Karpas-422 (cell line): ENCODE measurements around the gene LAPTM5. TPM values are rescaled to one million over a fixed set of nuclear protein-coding genes. Genes with fewer than 3 reads are reported as not detected.
"Not testable (repeated sequence)": the region's sequence is repeated elsewhere in the genome, so short reads cannot be mapped to it uniquely, and the experiment has no call there.

ENCODE experiments used
- DNase-seq: peaks from one replicate; pipeline ENCODE4 v3.0.0-alpha.2; 2015
- H2AFZ ChIP-seq: fragments of 200-600 bp; sonication (generic); 2 replicates; pipeline ENCODE4 v1.6.1; 2014; ENCODE audit warnings: antibody characterized with exemption, low read length, mixed read lengths
- H3K27ac ChIP-seq: fragments of 200-600 bp; sonication (generic); 2 replicates; pipeline ENCODE4 v1.5.1; 2014; ENCODE audit warnings: mild to moderate bottlenecking, low read length, moderate library complexity
- H3K27me3 ChIP-seq: fragments of 200-600 bp; sonication (generic); 2 replicates; pipeline ENCODE4 v1.6.1; 2014; ENCODE audit warnings: low read length, mixed read lengths
- H3K36me3 ChIP-seq: fragments of 200-600 bp; sonication (generic); 2 replicates; pipeline ENCODE4 v1.6.1; 2014; ENCODE audit warnings: low read length, mixed read lengths; ENCODE audit not compliant: insufficient read depth
- H3K4me1 ChIP-seq: fragments of 200-600 bp; sonication (generic); 2 replicates; pipeline ENCODE4 v1.6.1; 2014; ENCODE audit warnings: mild to moderate bottlenecking, low read length, mixed read lengths
- H3K4me2 ChIP-seq: fragments of 200-600 bp; sonication (generic); 2 replicates; pipeline ENCODE4 v1.6.1; 2014; ENCODE audit warnings: low read length, low read depth, mild to moderate bottlenecking; ENCODE audit not compliant: poor library complexity, severe bottlenecking
- H3K4me3 ChIP-seq: fragments of 200-600 bp; sonication (generic); 2 replicates; pipeline ENCODE4 v1.5.1; 2014; ENCODE audit warnings: mild to moderate bottlenecking, antibody characterized with exemption, low read length, mixed read lengths
- H3K79me2 ChIP-seq: fragments of 200-600 bp; sonication (generic); 2 replicates; pipeline ENCODE4 v1.6.1; 2014; ENCODE audit warnings: mild to moderate bottlenecking, low read length, mixed read lengths
- H3K9ac ChIP-seq: fragments of 200-600 bp; sonication (generic); 2 replicates; pipeline ENCODE4 v1.6.0; 2014; ENCODE audit warnings: low read length
- H3K9me2 ChIP-seq: fragments of 200-600 bp; sonication (generic), shearing (Covaris generic); replicated peaks from 2 replicates; pipeline ENCODE4 v1.6.0; 2014; ENCODE audit warnings: mild to moderate bottlenecking, low read length, moderate library complexity; ENCODE audit not compliant: insufficient read depth
- H3K9me3 ChIP-seq: fragments of 300-700, 200-600 bp; sonication (generic); 2 replicates; pipeline ENCODE4 v1.6.1; 2014; ENCODE audit warnings: low read length, mixed read lengths
- H4K20me1 ChIP-seq: fragments of 200-600 bp; sonication (generic); 2 replicates; pipeline ENCODE4 v1.6.1; 2014; ENCODE audit warnings: mild to moderate bottlenecking, antibody characterized with exemption, low read length, low read depth; ENCODE audit not compliant: insufficient read depth
- total RNA-seq: library from RNA; depleted of rRNA; stranded (reverse); fragments of >200 nt; shearing (Covaris generic); gene quantifications from 2 replicates; pipeline ENCODE4 v1.2.3, GENCODE V29; 2014; ENCODE audit warnings: low replicate concordance

The LAPTM5 gene
- total RNA-seq, 1 experiment from 2014 or later: 184 TPM

DNA sequence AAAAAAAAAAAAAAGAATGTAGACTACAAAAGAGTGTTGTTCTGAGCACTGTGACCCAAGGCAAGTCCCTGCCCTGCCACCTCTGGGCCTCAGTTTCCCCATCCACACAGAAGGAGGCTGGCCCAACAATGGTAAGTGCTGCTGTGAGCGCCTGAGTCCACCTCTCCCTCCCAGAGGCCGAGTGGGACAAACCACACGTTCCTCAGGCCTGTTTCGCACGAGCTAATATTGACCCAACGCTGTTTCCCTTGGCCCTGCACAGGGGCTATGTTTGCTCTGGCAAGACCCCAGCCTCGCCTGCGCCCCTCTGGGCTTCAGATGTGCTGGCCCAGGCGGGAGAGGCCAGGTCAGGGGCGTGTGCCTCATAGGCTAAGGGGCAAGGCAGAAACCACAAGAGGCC, 12.6 kb upstream of the LAPTM5 start:
- no peak overlapping the region for H3K9ac ChIP-seq

DNA sequence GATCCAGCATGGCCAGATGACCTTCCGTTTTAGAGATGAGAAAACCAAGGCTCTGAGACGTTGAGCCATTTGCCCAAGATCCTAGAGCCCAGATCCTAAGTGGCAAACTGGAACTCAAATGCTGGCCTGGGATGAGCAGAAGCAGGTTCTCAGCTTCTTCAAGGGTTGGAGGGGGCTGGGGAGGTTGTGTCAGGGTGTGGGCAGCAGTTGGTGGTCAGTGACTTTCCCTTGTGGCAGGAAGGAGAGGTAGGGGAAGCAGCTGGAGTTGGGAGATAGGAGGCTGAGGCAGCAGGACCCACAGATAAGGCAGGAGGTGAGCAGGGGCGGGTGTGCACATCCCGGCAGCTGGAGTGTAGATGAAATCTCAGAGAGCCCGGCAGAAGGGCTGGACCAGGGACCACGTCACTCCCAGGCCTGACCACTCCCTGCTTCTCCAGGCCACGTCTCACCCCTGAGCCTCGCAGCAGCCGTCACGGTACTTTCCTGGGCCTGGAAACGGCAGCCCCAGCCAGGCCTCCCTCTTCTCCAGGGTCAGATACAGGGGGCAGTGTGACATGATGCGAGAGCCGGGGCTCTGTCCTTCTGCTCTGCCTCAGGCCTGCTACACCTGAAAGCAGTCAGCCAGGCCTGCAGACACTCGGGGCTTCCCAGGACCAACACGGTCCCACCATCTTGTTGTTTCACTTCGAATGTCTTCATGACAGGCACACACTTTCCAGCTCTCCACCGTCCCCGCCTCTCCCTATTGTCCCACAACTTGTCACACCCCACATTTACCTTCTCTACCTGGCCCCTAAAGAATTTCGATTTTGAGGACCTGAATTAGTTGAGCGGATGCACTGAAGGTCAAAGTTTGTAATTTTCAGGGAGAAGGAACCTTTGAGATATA, 11.5 kb upstream of the LAPTM5 start:
- Histone ChIP-seq H3K27ac (no peak overlapping the region), H3K4me2 (no peak overlapping the region), H3K79me2 (no peaks in the 10 kb centered on the region), H3K9ac (no peak overlapping the region), H3K36me3 (no peaks in the 10 kb centered on the region), H3K9me3 (no peaks in the 10 kb centered on the region), H2AFZ (no peak overlapping the region), H3K27me3 (no peaks in the 10 kb centered on the region), H3K4me1 (peaks cover 3% of the 10 kb centered on the region; the same call in 1 of the 2 replicates), H3K4me3 (no peak overlapping the region), H4K20me1 (no peaks in the 10 kb centered on the region), H3K9me2 (no peaks in the 10 kb centered on the region)
- DNase-seq: no peak

More for the DNA sequence above, 12.6 kb upstream of the LAPTM5 start:
- H3K36me3 ChIP-seq: no peaks in the 10 kb centered on the region
- no peaks in the 10 kb centered on the region for H3K27me3 ChIP-seq
- no peaks in the 10 kb centered on the region for H3K79me2 ChIP-seq
- H3K9me2 ChIP-seq: no peaks in the 10 kb centered on the region
- no peak overlapping the region for H2AFZ ChIP-seq
- no peaks in the 10 kb centered on the region for H3K9me3 ChIP-seq
- H3K4me3 ChIP-seq: no peak overlapping the region
- H3K4me1 ChIP-seq: peaks cover under 1% of the 10 kb centered on the region; the same call in 1 of the 2 replicates
- no peak overlapping the region for H3K27ac ChIP-seq
- no peak overlapping the region for H3K4me2 ChIP-seq
- DNase-seq: no peak
- no peaks in the 10 kb centered on the region for H4K20me1 ChIP-seq

DNA sequence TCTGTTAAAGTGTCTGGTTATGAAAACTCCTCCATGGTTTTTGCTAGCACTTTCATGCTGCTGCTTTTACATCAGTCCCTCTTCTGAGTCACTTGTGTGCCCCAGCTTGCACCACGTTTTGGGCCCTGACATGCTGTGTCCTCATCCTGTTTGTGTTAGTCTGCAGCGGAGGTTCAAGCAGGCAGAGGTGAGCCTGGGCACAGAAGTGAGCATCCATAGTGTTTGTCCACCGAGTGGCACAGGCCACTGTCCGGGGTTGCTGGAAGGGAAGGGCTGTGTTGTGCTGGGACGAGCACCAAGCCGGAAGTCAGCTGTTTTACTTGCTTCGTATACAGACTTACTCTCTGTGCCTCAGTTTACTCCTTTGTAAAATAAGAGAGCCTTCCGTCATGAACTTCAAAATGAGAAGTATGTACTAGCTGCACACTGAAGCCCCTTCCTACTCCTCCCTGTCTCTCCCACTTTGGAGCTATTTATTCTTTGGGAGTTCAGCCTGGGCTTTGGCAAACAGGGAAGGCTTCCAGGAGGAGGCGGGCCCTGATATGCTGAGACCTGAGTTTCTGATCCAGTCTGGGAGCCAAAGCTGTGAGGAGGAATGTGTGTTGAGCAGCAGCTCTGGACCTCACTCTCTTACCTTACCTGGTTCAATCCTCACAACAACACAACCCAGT, 10.7 kb upstream of the LAPTM5 start:
- Histone ChIP-seq H3K79me2 (no peaks in the 10 kb centered on the region), H3K9me3 (no peaks in the 10 kb centered on the region), H3K4me3 (no peak overlapping the region), H3K4me2 (no peak overlapping the region), H4K20me1 (no peaks in the 10 kb centered on the region), H2AFZ (no peak overlapping the region), H3K9me2 (no peaks in the 10 kb centered on the region), H3K36me3 (no peaks in the 10 kb centered on the region), H3K4me1 (peaks cover 3% of the 10 kb centered on the region; the same call in 1 of the 2 replicates), H3K9ac (no peak overlapping the region), H3K27ac (no peak overlapping the region), H3K27me3 (no peaks in the 10 kb centered on the region)
- DNase-seq: no peak

DNA sequence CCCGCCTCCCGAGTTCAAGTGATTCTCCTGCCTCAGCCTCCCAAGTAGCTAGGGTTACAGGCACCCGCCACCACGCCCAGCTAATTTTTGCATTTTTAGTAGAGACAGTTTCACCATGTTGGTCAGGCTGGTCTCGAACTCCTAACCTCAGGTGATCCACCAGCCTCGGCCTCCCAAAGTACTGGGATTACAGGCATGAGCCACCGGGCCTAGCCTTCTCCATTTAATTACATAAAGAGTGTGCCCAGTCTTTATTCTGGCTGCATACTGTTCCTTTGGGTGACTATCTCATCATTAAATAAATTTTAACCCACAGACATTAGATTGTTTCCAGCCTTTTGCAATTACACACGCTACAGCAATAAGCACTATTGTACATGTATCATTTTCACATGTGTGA, 9.4 kb upstream of the LAPTM5 start:
- H3K27ac ChIP-seq, H3K9me2 ChIP-seq, H2AFZ ChIP-seq, H3K4me2 ChIP-seq, H4K20me1 ChIP-seq, H3K79me2 ChIP-seq, H3K4me3 ChIP-seq, DNase-seq, H3K27me3 ChIP-seq, H3K9ac ChIP-seq, H3K36me3 ChIP-seq, H3K9me3 ChIP-seq: not testable (repeated sequence)
- H3K4me1 ChIP-seq: peaks cover 16% of the 10 kb centered on the region

DNA sequence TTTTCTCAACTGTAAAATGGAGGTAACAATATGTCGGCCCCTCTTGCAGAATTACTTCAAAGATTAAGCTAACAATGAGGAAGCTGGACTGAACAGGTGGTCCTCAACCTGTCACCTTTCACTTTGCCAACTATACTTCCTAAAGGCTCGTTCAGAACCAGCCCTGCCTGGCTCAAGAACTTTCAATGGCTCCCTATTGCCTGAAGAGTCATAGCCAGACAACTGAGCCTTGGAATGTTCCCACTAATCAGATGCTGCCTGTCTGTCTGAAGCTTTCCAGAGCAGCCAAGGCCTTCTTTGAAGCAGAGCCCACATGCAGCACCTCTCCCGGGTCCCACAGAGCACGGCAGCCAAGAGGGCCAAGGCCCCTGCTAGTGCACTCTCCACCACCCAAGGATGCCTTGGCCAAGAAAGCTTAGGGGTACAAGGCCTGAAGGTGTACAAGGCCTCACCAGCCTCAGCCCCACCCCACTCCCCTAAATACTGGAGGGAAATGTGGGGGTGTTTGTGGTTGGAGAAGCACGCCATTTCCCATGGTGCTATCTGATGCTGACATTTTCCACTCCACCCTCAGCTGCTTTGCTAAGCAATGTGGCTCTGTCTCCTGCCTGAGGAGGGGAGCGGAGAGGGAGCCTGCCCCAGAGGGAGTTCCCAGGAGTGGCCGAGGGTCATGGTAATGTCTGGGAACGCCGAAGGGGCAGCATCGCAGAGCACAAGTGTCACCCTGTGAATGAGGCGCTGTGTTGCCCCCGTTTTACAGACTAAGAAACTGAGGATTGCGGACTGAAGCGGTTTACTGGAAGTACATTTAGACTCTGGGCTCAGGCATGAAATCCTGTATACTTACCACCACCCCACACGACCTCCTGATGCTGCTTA, 8.2 kb upstream of the LAPTM5 start:
- Histone ChIP-seq H3K4me3 (no peak overlapping the region), H3K27ac (no peak overlapping the region), H3K9me2 (no peaks in the 10 kb centered on the region), H3K9ac (no peak overlapping the region), H3K27me3 (no peaks in the 10 kb centered on the region), H4K20me1 (0 out of 2 replicates have a peak, but pooled peaks cover 4% of the 10 kb centered on the region), H2AFZ (no peak overlapping the region), H3K36me3 (no peaks in the 10 kb centered on the region), H3K9me3 (no peaks in the 10 kb centered on the region), H3K4me2 (no peak overlapping the region), H3K79me2 (no peaks in the 10 kb centered on the region), H3K4me1 (peaks cover 27% of the 10 kb centered on the region)
- no peak for DNase-seq

DNA sequence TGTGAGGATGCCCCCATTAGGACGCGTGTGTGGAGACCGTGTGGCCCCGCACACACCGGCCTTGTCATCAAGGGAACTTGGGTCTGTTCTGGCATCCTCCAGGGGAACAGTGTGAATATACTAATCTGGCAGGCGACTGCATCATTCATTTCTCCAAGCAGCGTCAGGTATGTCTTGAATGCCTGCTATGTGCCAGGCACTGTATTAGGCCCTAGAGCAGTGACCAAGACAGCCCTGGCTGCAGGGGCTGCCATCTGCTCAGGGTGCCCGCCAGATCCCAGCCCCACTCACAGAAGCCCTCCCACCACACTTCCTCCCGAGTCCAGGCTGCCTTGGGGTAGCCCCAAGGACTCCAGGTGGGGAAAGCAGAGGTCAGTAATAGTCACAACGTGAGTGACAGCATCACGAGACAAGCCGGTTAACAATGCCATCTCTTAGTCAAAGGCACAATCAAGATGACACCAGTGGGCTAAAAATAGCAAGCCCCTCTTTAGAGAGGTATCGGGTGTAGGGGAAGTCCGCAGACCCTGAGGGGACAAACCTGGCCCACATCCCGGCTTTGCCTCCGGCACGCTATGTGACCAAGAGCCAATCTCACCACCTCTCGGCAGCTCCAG, 7.5 kb upstream of the LAPTM5 start:
- H4K20me1 ChIP-seq: 0 out of 2 replicates have a peak, but pooled peaks cover 4% of the 10 kb centered on the region
- H2AFZ ChIP-seq: no peak overlapping the region
- no peaks in the 10 kb centered on the region for H3K79me2 ChIP-seq
- H3K9me3 ChIP-seq: no peaks in the 10 kb centered on the region
- H3K4me2 ChIP-seq: no peak overlapping the region
- no peak overlapping the region for H3K9ac ChIP-seq
- no peak for DNase-seq
- peaks cover 35% of the 10 kb centered on the region for H3K4me1 ChIP-seq
- no peaks in the 10 kb centered on the region for H3K36me3 ChIP-seq
- H3K4me3 ChIP-seq: no peak overlapping the region
- H3K9me2 ChIP-seq: no peaks in the 10 kb centered on the region
- H3K27me3 ChIP-seq: no peaks in the 10 kb centered on the region
- no peak overlapping the region for H3K27ac ChIP-seq

DNA sequence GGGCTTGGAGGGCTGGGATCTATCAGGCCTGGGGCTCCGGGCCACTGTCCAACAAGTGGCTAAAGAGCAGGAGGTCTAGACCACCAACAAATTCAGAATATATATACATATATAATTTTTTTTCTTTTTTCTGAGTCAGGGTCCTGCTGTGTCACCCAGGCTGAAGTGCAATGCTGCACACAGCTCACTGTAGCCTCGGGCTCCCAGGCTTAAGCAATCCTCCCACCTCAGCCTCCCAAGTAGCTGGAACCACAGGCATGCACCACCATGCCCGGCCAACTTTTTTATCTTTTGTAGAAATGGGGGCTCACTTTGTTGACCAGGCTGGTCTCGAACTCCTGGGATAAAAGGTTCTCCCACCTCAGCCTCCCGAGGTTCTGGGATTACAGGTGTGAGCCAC, 6.8 kb upstream of the LAPTM5 start:
- no peaks in the 10 kb centered on the region for H3K9me2 ChIP-seq
- 0 out of 2 replicates have a peak, but pooled peaks cover 4% of the 10 kb centered on the region for H4K20me1 ChIP-seq
- H3K79me2 ChIP-seq: no peaks in the 10 kb centered on the region
- peaks cover 41% of the 10 kb centered on the region for H3K4me1 ChIP-seq
- no peaks in the 10 kb centered on the region for H3K9me3 ChIP-seq
- H3K4me3 ChIP-seq: no peak overlapping the region
- H3K27ac ChIP-seq: no peak overlapping the region
- H2AFZ ChIP-seq: no peak overlapping the region
- H3K27me3 ChIP-seq: no peaks in the 10 kb centered on the region
- no peaks in the 10 kb centered on the region for H3K36me3 ChIP-seq
- no peak overlapping the region for H3K4me2 ChIP-seq
- no peak overlapping the region for H3K9ac ChIP-seq
- DNase-seq: no peak
